H1 (cell line): ENCODE results near the gene FLT1. TPM values are rescaled to one million over a fixed set of nuclear protein-coding genes. Genes with fewer than 3 reads are reported as not detected.

Experiments used
- CTCF ChIA-PET: fragments of 300-600 bp; sonication (Branson Sonifier 250); formaldehyde crosslinking; loops from one replicate; lab custom pipeline; 2021; ENCODE audit not compliant: partially characterized antibody; lab: Charles Lee
- POLR2A ChIA-PET: fragments of 300-600 bp; sonication (Branson Sonifier 250); formaldehyde crosslinking; loops from one replicate; lab custom pipeline; 2021; ENCODE audit warnings: inconsistent platforms; ENCODE audit not compliant: partially characterized antibody; lab: Charles Lee
- DNase-seq, 2 experiments: peaks; one replicate each; pipeline versions ENCODE4 v3.0.0 to v3.0.0-alpha.2; 2010 to 2022; ENCODE audit warnings: low spot score in 2 of 2, low read depth in 1 of 2, mixed read lengths in 1 of 2
- FAIRE-seq: peaks from 2 replicates; lab custom pipeline; 2011; peaks lifted over from hg19 to GRCh38; lab: Jason Lieb, UNC
- H2AFZ ChIP-seq: 2 replicates; pipeline ENCODE4 v1.8.1; 2012; ENCODE audit warnings: low read length, inconsistent platforms
- H2AK5ac ChIP-seq: 2 replicates; pipeline ENCODE4 v1.6.1; 2013; ENCODE audit warnings: low read depth, low read length
- H2BK120ac ChIP-seq: replicated peaks from 2 replicates; pipeline ENCODE3; 2013; ENCODE audit warnings: low read depth, low read length, inconsistent platforms
- H2BK12ac ChIP-seq: 2 replicates; pipeline ENCODE4 v1.6.1; 2013; ENCODE audit warnings: low read depth, low read length
- H2BK15ac ChIP-seq: 2 replicates; pipeline ENCODE4 v1.6.1; 2013; ENCODE audit warnings: low read length
- H2BK20ac ChIP-seq: 2 replicates; pipeline ENCODE4 v1.6.1; 2013; ENCODE audit warnings: low read length
- H2BK5ac ChIP-seq: 2 replicates; pipeline ENCODE4 v1.6.1; 2013; ENCODE audit warnings: low read depth, low read length
- H3K14ac ChIP-seq: 2 replicates; pipeline ENCODE4 v1.6.1; 2013; ENCODE audit warnings: inconsistent platforms; ENCODE audit not compliant: insufficient read length
- H3K18ac ChIP-seq: 2 replicates; pipeline ENCODE4 v1.6.1; 2013; ENCODE audit warnings: low read length; ENCODE audit errors: extremely low read depth
- H3K23ac ChIP-seq: 2 replicates; pipeline ENCODE4 v1.6.1; 2013; ENCODE audit warnings: inconsistent platforms; ENCODE audit not compliant: insufficient read length
- H3K23me2 ChIP-seq: 2 replicates; pipeline ENCODE4 v1.6.1; 2013; ENCODE audit warnings: low read depth, low read length
- H3K27ac ChIP-seq: 2 replicates; pipeline ENCODE4 v1.6.1; 2011; ENCODE audit warnings: low read depth, low read length, inconsistent platforms
- H3K27me3 ChIP-seq, 4 experiments: replicated peaks in 1 of 4; 1 replicate in 1 of 4; 2 replicates in 3 of 4; pipeline versions ENCODE4 v1.6.1 to v1.8.1; 2011 to 2013; ENCODE audit warnings: low read length in 3 of 4, mild to moderate bottlenecking in 3 of 4, inconsistent platforms in 2 of 4, mixed read lengths in 2 of 4, moderate library complexity in 1 of 4; ENCODE audit not compliant: control insufficient read depth in 3 of 4, insufficient read depth in 3 of 4; ENCODE audit errors: extremely low read depth in 1 of 4
- H3K36me3 ChIP-seq, 4 experiments: 2 replicates each; pipeline versions ENCODE4 v1.6.1 to v1.8.1; 2011 to 2013; ENCODE audit warnings: mild to moderate bottlenecking in 4 of 4, low read length in 3 of 4, moderate library complexity in 2 of 4, control low read depth in 1 of 4, inconsistent platforms in 1 of 4; ENCODE audit not compliant: insufficient read depth in 4 of 4, control insufficient read depth in 2 of 4
- H3K4ac ChIP-seq: replicated peaks from 2 replicates; pipeline ENCODE3; 2013; ENCODE audit warnings: low read length, low read depth, mixed read lengths, inconsistent platforms; ENCODE audit not compliant: insufficient read length
- H3K4me1 ChIP-seq, 4 experiments: replicated peaks in 1 of 4; 1 replicate in 1 of 4; 2 replicates in 3 of 4; pipeline versions ENCODE4 v1.6.1 to v1.8.1; 2011 to 2013; ENCODE audit warnings: low read length in 3 of 4, inconsistent platforms in 2 of 4, mixed read lengths in 1 of 4; ENCODE audit not compliant: insufficient read depth in 4 of 4, control insufficient read depth in 3 of 4
- H3K4me2 ChIP-seq, 2 experiments: 2 replicates each; pipeline versions ENCODE4 v1.6.1 to v1.8.1; 2011 to 2013; ENCODE audit warnings: low read depth in 2 of 2, low read length in 2 of 2, control low read depth in 1 of 2, inconsistent platforms in 1 of 2, mild to moderate bottlenecking in 1 of 2; ENCODE audit not compliant: insufficient read depth in 1 of 2
- H3K4me3 ChIP-seq, 4 experiments: fragments of 200-600, 300-600 bp in 1 of 4; sonication (generic), shearing (Covaris generic), sonication (Bioruptor Twin) in 1 of 4; 2 replicates each; pipeline versions ENCODE4 v1.5.1 to v1.8.1; 2011 to 2016; ENCODE audit warnings: low read length in 4 of 4, low read depth in 3 of 4, control low read depth in 2 of 4, inconsistent platforms in 2 of 4, mild to moderate bottlenecking in 2 of 4, mixed read lengths in 1 of 4, moderate library complexity in 1 of 4; ENCODE audit not compliant: insufficient read depth in 2 of 4; ENCODE audit errors: extremely low read depth in 1 of 4
- H3K56ac ChIP-seq: replicated peaks from 2 replicates; pipeline ENCODE3; 2013; ENCODE audit warnings: low read depth, mild to moderate bottlenecking, mixed read lengths, low read length, inconsistent platforms; ENCODE audit not compliant: insufficient read length
- H3K79me1 ChIP-seq: 2 replicates; pipeline ENCODE4 v1.6.1; 2013; ENCODE audit warnings: low read depth, low read length, control low read depth
- H3K79me2 ChIP-seq, 2 experiments: 2 replicates each; pipeline versions ENCODE4 v1.6.1 to v1.8.1; 2012 to 2013; ENCODE audit warnings: low read length in 2 of 2, mild to moderate bottlenecking in 2 of 2, inconsistent platforms in 1 of 2; ENCODE audit not compliant: insufficient read depth in 2 of 2, control insufficient read depth in 1 of 2
- H3K9ac ChIP-seq, 4 experiments: replicated peaks in 1 of 4; 1 replicate in 1 of 4; 2 replicates in 3 of 4; pipeline versions ENCODE4 v1.6.1 to v1.8.1; 2011 to 2013; ENCODE audit warnings: low read depth in 3 of 4, low read length in 3 of 4, control low read depth in 2 of 4, mild to moderate bottlenecking in 2 of 4, moderate library complexity in 2 of 4, inconsistent platforms in 1 of 4; ENCODE audit errors: extremely low read depth in 1 of 4
- H3K9me3 ChIP-seq, 2 experiments: 2 replicates each; pipeline versions ENCODE4 v1.6.1 to v1.8.1; 2012 to 2013; ENCODE audit warnings: mild to moderate bottlenecking in 2 of 2, moderate library complexity in 2 of 2, control low read depth in 1 of 2, inconsistent platforms in 1 of 2, low read depth in 1 of 2, low read length in 1 of 2, mixed read lengths in 1 of 2; ENCODE audit not compliant: insufficient read depth in 2 of 2
- H4K20me1 ChIP-seq, 2 experiments: replicated peaks in 1 of 2; 2 replicates each; pipeline versions ENCODE3 to v1.8.1; 2011 to 2013; ENCODE audit warnings: inconsistent platforms in 2 of 2, low read length in 2 of 2, mild to moderate bottlenecking in 1 of 2; ENCODE audit not compliant: insufficient read depth in 2 of 2, control insufficient read depth in 1 of 2
- H4K5ac ChIP-seq: 2 replicates; pipeline ENCODE4 v1.6.1; 2013; ENCODE audit warnings: low read length, low read depth, mixed read lengths, inconsistent platforms; ENCODE audit not compliant: insufficient read length
- H4K8ac ChIP-seq: 2 replicates; pipeline ENCODE4 v1.8.0; 2013; ENCODE audit warnings: mild to moderate bottlenecking, moderate library complexity, low read length, inconsistent platforms; ENCODE audit not compliant: insufficient read depth; ENCODE audit errors: extremely low read depth
- H4K91ac ChIP-seq: replicated peaks from 2 replicates; pipeline ENCODE3; 2013; ENCODE audit warnings: low read length, mixed read lengths, inconsistent platforms; ENCODE audit not compliant: insufficient read length
- CHD1 ChIP-seq: IDR thresholded peaks from 2 replicates; pipeline ENCODE4 v1.6.1; 2012; ENCODE audit warnings: low read depth, low read length, improper control_type of control experiment
- CHD2 ChIP-seq: IDR thresholded peaks from 2 replicates; pipeline ENCODE4 v1.6.1; 2012; ENCODE audit warnings: low read length, improper control_type of control experiment
- EP300 ChIP-seq, 2 experiments: IDR thresholded peaks; 1 replicate in 1 of 2; 2 replicates in 1 of 2; pipeline ENCODE4 v1.6.1; 2011 to 2012; ENCODE audit warnings: low read depth in 2 of 2, low read length in 2 of 2, mild to moderate bottlenecking in 2 of 2, borderline replicate concordance in 1 of 2, inconsistent platforms in 1 of 2, moderate library complexity in 1 of 2
- FOSL1 ChIP-seq: IDR thresholded peaks from 2 replicates; pipeline ENCODE4 v1.6.1; 2011; ENCODE audit warnings: mild to moderate bottlenecking, low read depth, low read length, moderate library complexity; ENCODE audit not compliant: insufficient read depth
- GABPA ChIP-seq: IDR thresholded peaks from 2 replicates; pipeline ENCODE4 v1.6.1; 2011; ENCODE audit warnings: mild to moderate bottlenecking, low read length, moderate library complexity, borderline replicate concordance; ENCODE audit not compliant: insufficient read depth
- KDM4A ChIP-seq: IDR thresholded peaks from one replicate; pipeline ENCODE4 v1.7.1; 2012; ENCODE audit warnings: low read depth, mild to moderate bottlenecking, moderate library complexity, low read length, inconsistent platforms; ENCODE audit not compliant: severe bottlenecking
- MAFK ChIP-seq: IDR thresholded peaks from 2 replicates; pipeline ENCODE4 v1.6.1; 2012; ENCODE audit warnings: low read depth, mild to moderate bottlenecking, improper control_type of control experiment, low read length
- NRF1 ChIP-seq: IDR thresholded peaks from 2 replicates; pipeline ENCODE4 v1.6.1; 2011; ENCODE audit warnings: mild to moderate bottlenecking, low read depth, low read length, improper control_type of control experiment
- SIRT6 ChIP-seq: IDR thresholded peaks from one replicate; pipeline ENCODE4 v1.7.1; 2012; ENCODE audit warnings: low read length, inconsistent platforms
- SRF ChIP-seq: IDR thresholded peaks from 2 replicates; pipeline ENCODE4 v1.6.1; 2011; ENCODE audit warnings: mild to moderate bottlenecking, low read depth, low read length, moderate library complexity
- TEAD4 ChIP-seq: IDR thresholded peaks from 2 replicates; pipeline ENCODE4 v1.6.1; 2012; ENCODE audit warnings: low read depth, low read length, inconsistent platforms, mixed read lengths
- USF2 ChIP-seq: IDR thresholded peaks from 2 replicates; pipeline ENCODE4 v1.6.1; 2011; ENCODE audit warnings: low read length, improper control_type of control experiment
- WGBS, 2 experiments: shearing (Covaris generic) in 1 of 2; methylation state at CpG; one replicate each; pipeline versions ENCODE4 v1.1.6 to v1.1.7; 2013 to 2015; ENCODE audit warnings: low lambda C conversion rate in 2 of 2, mixed read lengths in 2 of 2, inconsistent platforms in 1 of 2, low coverage in 1 of 2, missing lambda C conversion rate in 1 of 2; ENCODE audit not compliant: insufficient replicate concordance in 2 of 2, insufficient coverage in 1 of 2, insufficient read length in 1 of 2; ENCODE audit errors: extremely low coverage in 1 of 2, missing lambda C conversion rate in 1 of 2; 5-methylcytosine and 5-hydroxymethylcytosine counted together
- polyA plus RNA-seq, 7 experiments: library from polyadenylated mRNA; depleted of rRNA in 3 of 7; stranded (reverse) in 5 of 7; unstranded in 2 of 7; fragments of >200 nt in 5 of 7; fragments of 200-250 nt in 2 of 7; gene quantifications; 1 replicate in 5 of 7; 2 replicates in 1 of 7; 4 replicates in 1 of 7; pipeline versions ENCODE4 v1.2.1 to v1.2.3, GENCODE V29; 2011 to 2013; ENCODE audit warnings: missing spikeins in 2 of 7, mixed read lengths in 2 of 7
- total RNA-seq: library from RNA; stranded (reverse); fragmentation: NEBNext Ultra II Directional; extraction: Animal tissue kit (Norgen Biotek cat#: 25700); gene quantifications from 2 replicates; pipeline ENCODE4 v1.2.1, GENCODE V29; 2021

The FLT1 gene
- total and polyA plus RNA-seq, 2 of the 8 experiments (the other 6 are each of a cell fraction or from before 2014, with no cell fraction given): 19.7 to 90.2 TPM

- DNase-seq (no peak), FAIRE-seq (peak; percentile 55)
- POLR2A ChIA-PET: no interaction called here
- H4K91ac ChIP-seq: no peak overlapping the region
- WGBS, 2 experiments: 88% methylated on average over 4 of the region's 4 CpGs; no CpG with 5 or more reads in 1 of the 2 experiments
- H2BK15ac ChIP-seq: no peak overlapping the region
- H2BK12ac ChIP-seq: no peak overlapping the region
- H3K27ac ChIP-seq: no peak overlapping the region
- H3K4me3 ChIP-seq: no peak overlapping the region
- no peaks in the 10 kb centered on the region for H3K79me1 ChIP-seq
- peaks cover 0 to 1% (median 0%) of the 10 kb centered on the region in 4 experiments; a peak in 1 of 7 replicates for H3K27me3 ChIP-seq
- no peak overlapping the region for H3K23ac ChIP-seq
- H3K9me3 ChIP-seq: no peaks in the 10 kb centered on the region
- no peaks in the 10 kb centered on the region for H3K23me2 ChIP-seq
- CTCF ChIA-PET: no interaction called here
- no peak overlapping the region for H2BK5ac ChIP-seq
- peaks cover 5 to 39% (median 13%) of the 10 kb centered on the region in 4 experiments; a peak in 7 of 8 replicates for H3K36me3 ChIP-seq
- no peaks in the 10 kb centered on the region for H4K20me1 ChIP-seq
- no peak overlapping the region for H3K18ac ChIP-seq
- H4K5ac ChIP-seq: no peak overlapping the region
- H3K4me1 ChIP-seq: no peaks in the 10 kb centered on the region
- no peak overlapping the region for H3K14ac ChIP-seq
- TF ChIP-seq KDM4A (no peak), SRF (no peak), TEAD4 (no peak), SIRT6 (no peak), CHD2 (no peak), CHD1 (no peak), EP300 (IDR thresholded peaks at IDR 0.05; ENCODE audit: borderline replicate concordance in 1 of 2, low read depth in 2 of 2, low read length in 2 of 2) (no peak), MAFK (no peak), GABPA (no peak), USF2 (no peak), NRF1 (no peak), FOSL1 (no peak)
- no peak overlapping the region for H3K4ac ChIP-seq
- H2BK120ac ChIP-seq: no peak overlapping the region
- no peak overlapping the region for H3K56ac ChIP-seq
- H2BK20ac ChIP-seq: no peak overlapping the region
- H4K8ac ChIP-seq: no peak overlapping the region
- no peak overlapping the region for H3K4me2 ChIP-seq
- no peak overlapping the region for H2AFZ ChIP-seq
- no peak overlapping the region for H2AK5ac ChIP-seq
- H3K79me2 ChIP-seq: no peaks in the 10 kb centered on the region
- no peak overlapping the region for H3K9ac ChIP-seq
These were observed 227.4 kb downstream of the FLT1 start for GRCh38 chr13:28267497-28267896.
